Breast epithelium (tissue), 3 donors: Measurements from ENCODE around the gene FLAD1.

ENCODE experiments used
- POLR2A ChIP-seq: fragments of 450-650 bp; IDR thresholded peaks from one replicate; pipeline ENCODE4 v1.6.1; 2016; ENCODE audit warnings: antibody characterized with exemption, mild to moderate bottlenecking, moderate library complexity
- POLR2AphosphoS5 ChIP-seq, 3 donors: sonication (generic); formaldehyde crosslinking; IDR thresholded peaks; one replicate each; pipeline ENCODE4 v1.6.1; 2017; ENCODE audit warnings: antibody characterized with exemption in 3 of 3
- TF ChIP-seq, protein P1 (sequence below), 3 donors: fragments of 450-650 bp; IDR thresholded peaks; one replicate each; pipeline ENCODE4 v1.5.1; 2016 to 2017; ENCODE audit warnings: antibody characterized with exemption in 3 of 3, mild to moderate bottlenecking in 3 of 3, moderate library complexity in 3 of 3

GRCh38 chr1:155011004-155011416, 27.9 kb downstream of the FLAD1 start:
- no peak for TF ChIP-seq POLR2A
- TF ChIP-seq, protein P1, sequence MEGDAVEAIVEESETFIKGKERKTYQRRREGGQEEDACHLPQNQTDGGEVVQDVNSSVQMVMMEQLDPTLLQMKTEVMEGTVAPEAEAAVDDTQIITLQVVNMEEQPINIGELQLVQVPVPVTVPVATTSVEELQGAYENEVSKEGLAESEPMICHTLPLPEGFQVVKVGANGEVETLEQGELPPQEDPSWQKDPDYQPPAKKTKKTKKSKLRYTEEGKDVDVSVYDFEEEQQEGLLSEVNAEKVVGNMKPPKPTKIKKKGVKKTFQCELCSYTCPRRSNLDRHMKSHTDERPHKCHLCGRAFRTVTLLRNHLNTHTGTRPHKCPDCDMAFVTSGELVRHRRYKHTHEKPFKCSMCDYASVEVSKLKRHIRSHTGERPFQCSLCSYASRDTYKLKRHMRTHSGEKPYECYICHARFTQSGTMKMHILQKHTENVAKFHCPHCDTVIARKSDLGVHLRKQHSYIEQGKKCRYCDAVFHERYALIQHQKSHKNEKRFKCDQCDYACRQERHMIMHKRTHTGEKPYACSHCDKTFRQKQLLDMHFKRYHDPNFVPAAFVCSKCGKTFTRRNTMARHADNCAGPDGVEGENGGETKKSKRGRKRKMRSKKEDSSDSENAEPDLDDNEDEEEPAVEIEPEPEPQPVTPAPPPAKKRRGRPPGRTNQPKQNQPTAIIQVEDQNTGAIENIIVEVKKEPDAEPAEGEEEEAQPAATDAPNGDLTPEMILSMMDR (IDR thresholded peaks at IDR 0.05), result no peak
- no peak for TF ChIP-seq POLR2AphosphoS5 (IDR thresholded peaks at IDR 0.05)
